CD14-positive monocyte (primary cell): ENCODE data around the gene CARD19. TPM values are rescaled to one million over a fixed set of nuclear protein-coding genes. Genes with fewer than 3 reads are reported as not detected.

Experiments
- DNase-seq, 3 donors: peaks; one replicate each; pipeline ENCODE4 v3.0.0-alpha.2; 2011 to 2022
- H2AFZ ChIP-seq: 2 replicates; pipeline ENCODE4 v1.6.0; 2012; ENCODE audit warnings: mild to moderate bottlenecking, low read depth, low read length, inconsistent platforms; ENCODE audit not compliant: insufficient read depth, poor library complexity, severe bottlenecking
- H3K27ac ChIP-seq, 2 donors: 1 replicate in 1 of 2; 2 replicates in 1 of 2; pipeline ENCODE4 v1.5.1; 2012 to 2013; ENCODE audit warnings: low read length in 2 of 2, control low read depth in 1 of 2, inconsistent platforms in 1 of 2, low read depth in 1 of 2, mild to moderate bottlenecking in 1 of 2
- H3K27me3 ChIP-seq, 2 donors: one replicate each; pipeline versions ENCODE4 v1.6.0 to v1.6.1; 2011 to 2013; ENCODE audit warnings: low read length in 2 of 2; ENCODE audit not compliant: control insufficient read depth in 2 of 2, insufficient read depth in 2 of 2
- H3K36me3 ChIP-seq, 2 donors: replicated peaks in 1 of 2; 1 replicate in 1 of 2; 2 replicates in 1 of 2; pipeline versions ENCODE4 v1.5.1 to v1.6.1; 2012 to 2013; ENCODE audit warnings: low read length in 2 of 2, control low read depth in 1 of 2, inconsistent platforms in 1 of 2, mild to moderate bottlenecking in 1 of 2; ENCODE audit not compliant: insufficient read depth in 2 of 2, control insufficient read depth in 1 of 2
- H3K4me1 ChIP-seq, 2 donors: 1 replicate in 1 of 2; 2 replicates in 1 of 2; pipeline versions ENCODE4 v1.5.1 to v1.6.1; 2012 to 2013; ENCODE audit warnings: low read length in 2 of 2, control low read depth in 1 of 2, inconsistent platforms in 1 of 2, mild to moderate bottlenecking in 1 of 2, moderate library complexity in 1 of 2; ENCODE audit not compliant: insufficient read depth in 2 of 2, control insufficient read depth in 1 of 2
- H3K4me2 ChIP-seq: replicated peaks from 2 replicates; pipeline ENCODE3; 2012; ENCODE audit warnings: low read length, moderate library complexity, mild to moderate bottlenecking; ENCODE audit not compliant: poor library complexity, severe bottlenecking; ENCODE audit errors: extremely low read depth
- H3K4me3 ChIP-seq, 3 experiments: fragments of 200-600 bp in 1 of 3; sonication (generic) in 1 of 3; replicated peaks in 1 of 3; 1 replicate in 2 of 3; 2 replicates in 1 of 3; pipeline ENCODE4 v1.5.1; 2011 to 2013; ENCODE audit warnings: low read length in 3 of 3, mild to moderate bottlenecking in 3 of 3, control low read depth in 2 of 3, low read depth in 2 of 3, inconsistent platforms in 1 of 3, moderate library complexity in 1 of 3
- H3K79me2 ChIP-seq: 2 replicates; pipeline ENCODE4 v1.6.0; 2012; ENCODE audit warnings: mild to moderate bottlenecking, control low read depth, inconsistent platforms, low read length, moderate library complexity; ENCODE audit not compliant: insufficient read depth
- H3K9ac ChIP-seq: 2 replicates; pipeline ENCODE4 v1.6.0; 2017; ENCODE audit warnings: low read length, mild to moderate bottlenecking; ENCODE audit not compliant: insufficient read depth, poor library complexity, severe bottlenecking
- H3K9me3 ChIP-seq, 2 donors: replicated peaks in 1 of 2; 1 replicate in 1 of 2; 2 replicates in 1 of 2; pipeline versions ENCODE4 v1.5.1 to v1.6.1; 2012 to 2013; ENCODE audit warnings: low read length in 2 of 2, control low read depth in 1 of 2; ENCODE audit not compliant: control insufficient read depth in 1 of 2, insufficient read depth in 1 of 2
- H4K20me1 ChIP-seq: 2 replicates; pipeline ENCODE4 v1.6.0; 2012; ENCODE audit warnings: mild to moderate bottlenecking, low read length, control low read depth, moderate library complexity; ENCODE audit not compliant: insufficient read depth
- H3K27ac Mint-ChIP-seq, 7 donors: one replicate each; pipeline ENCODE4 v1.8.0; 2020; ENCODE audit warnings: mild to moderate bottlenecking in 7 of 7, mixed read lengths in 7 of 7, moderate library complexity in 6 of 7, inconsistent platforms in 2 of 7
- H3K27me3 Mint-ChIP-seq, 3 donors: one replicate each; pipeline ENCODE4 v1.8.0; 2021 to 2022; ENCODE audit warnings: low read depth in 3 of 3, mild to moderate bottlenecking in 3 of 3, mixed read lengths in 3 of 3, moderate library complexity in 3 of 3, inconsistent platforms in 1 of 3
- H3K36me3 Mint-ChIP-seq, 2 donors: one replicate each; pipeline ENCODE4 v1.8.0; 2020; ENCODE audit warnings: mixed read lengths in 2 of 2, inconsistent platforms in 1 of 2, mild to moderate bottlenecking in 1 of 2
- H3K4me1 Mint-ChIP-seq: one replicate; pipeline ENCODE4 v1.8.0; 2020; ENCODE audit warnings: mild to moderate bottlenecking, mixed read lengths
- H3K4me3 Mint-ChIP-seq, 2 donors: one replicate each; pipeline ENCODE4 v1.8.0; 2020; ENCODE audit warnings: mild to moderate bottlenecking in 2 of 2, mixed read lengths in 2 of 2, moderate library complexity in 1 of 2
- H3K9me3 Mint-ChIP-seq, 7 donors: one replicate each; pipeline ENCODE4 v1.8.0; 2020 to 2022; ENCODE audit warnings: mixed read lengths in 7 of 7, mild to moderate bottlenecking in 6 of 7, moderate library complexity in 6 of 7, inconsistent platforms in 2 of 7
- CTCF ChIP-seq: fragments of 200-600 bp; IDR thresholded peaks from one replicate; pipeline ENCODE4 v1.8.0; 2022; ENCODE audit warnings: antibody characterized with exemption, mild to moderate bottlenecking
- WGBS: methylation state at CpG from one replicate; pipeline ENCODE4 v1.1.5; 2013; ENCODE audit warnings: missing lambda C conversion rate; ENCODE audit not compliant: insufficient coverage; 5-methylcytosine and 5-hydroxymethylcytosine counted together
- intact Hi-C, 2 donors: fragments of 100-400 bp; cut with micrococcal nuclease; formaldehyde crosslinking; loops; one replicate each; pipeline versions ENCODE4 v1.15.0 to v1.15.1; 2023
- polyA plus RNA-seq, 3 donors: library from polyadenylated mRNA; depleted of rRNA in 1 of 3; unstranded in 2 of 3; stranded (reverse) in 1 of 3; fragments of 300-500 nt in 2 of 3; fragments of >200 nt in 1 of 3; fragmentation: Illumina TruSeq in 2 of 3; gene quantifications; 1 replicate in 2 of 3; 2 replicates in 1 of 3; pipeline ENCODE4 v1.2.3, GENCODE V29; 2012 to 2021

The CARD19 gene
- polyA plus RNA-seq, 3 donors: 130 to 506 (median 137) TPM

DNA sequence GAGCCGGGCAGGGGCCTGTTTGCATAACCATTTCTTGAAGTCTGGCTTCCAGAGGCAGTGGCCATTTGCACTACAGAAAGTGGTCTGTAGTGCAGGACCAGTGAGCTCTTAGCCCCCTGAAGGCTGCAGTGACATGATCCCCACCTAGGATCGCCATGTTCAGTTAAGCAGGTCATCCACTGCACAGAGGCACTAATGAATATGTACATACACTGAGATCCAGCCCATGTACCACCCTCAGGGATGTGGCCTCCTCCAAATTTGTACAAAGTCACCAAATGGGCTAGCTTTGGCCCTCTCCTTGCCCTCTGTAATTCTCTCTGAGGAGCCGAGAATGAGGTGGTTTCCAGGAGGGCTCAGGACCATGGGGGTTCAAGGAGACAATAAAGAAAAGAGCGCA lies 45.8 kb upstream of the CARD19 start:
- 90% methylated on average over 1 of the region's 4 CpGs for WGBS
- no peak overlapping the region for H3K4me3 Mint-ChIP-seq
- intact Hi-C loops: no loop called here

DNA sequence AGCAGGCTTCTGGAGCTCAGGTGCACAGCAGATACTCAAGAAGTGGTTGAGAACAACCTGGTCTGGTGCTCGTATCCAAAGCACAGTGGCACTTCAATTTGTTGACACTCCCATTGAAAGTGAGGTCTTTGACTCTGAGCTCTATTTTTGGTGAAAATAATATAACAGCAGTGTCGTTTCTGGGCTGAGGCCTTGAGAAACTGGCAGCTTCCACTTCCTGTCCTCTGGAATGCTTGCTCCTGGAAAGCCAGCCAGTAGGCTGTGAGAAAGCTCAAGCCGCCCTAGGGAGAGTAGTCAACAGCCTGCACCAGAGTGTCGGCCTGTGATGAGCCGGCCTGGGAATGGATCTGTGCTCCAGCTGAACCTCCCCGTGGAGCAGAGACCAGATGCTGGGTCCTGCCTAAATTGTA lies 44.3 kb upstream of the CARD19 start:
- H3K4me2 ChIP-seq: no peak overlapping the region
- no peaks in the 10 kb centered on the region for H3K36me3 Mint-ChIP-seq
- H3K36me3 ChIP-seq: no peaks in the 10 kb centered on the region
- peaks cover 0 to 7% (median 5%) of the 10 kb centered on the region in 3 donors for H3K27me3 Mint-ChIP-seq
- no peak overlapping the region for H3K4me3 ChIP-seq
- no peak overlapping the region for H2AFZ ChIP-seq
- peaks cover 27 to 36% of the 10 kb centered on the region in 2 donors for H3K4me1 ChIP-seq
- peaks cover 0 to 1% (median 0%) of the 10 kb centered on the region in 7 donors for H3K9me3 Mint-ChIP-seq
- H3K27me3 ChIP-seq: no peaks in the 10 kb centered on the region
- WGBS: 89% methylated on average over 6 of the region's 6 CpGs
- no peaks in the 10 kb centered on the region for H4K20me1 ChIP-seq
- intact Hi-C loops: no loop called here
- H3K27ac Mint-ChIP-seq: no peak overlapping the region
- no peak for TF ChIP-seq CTCF
- H3K4me1 Mint-ChIP-seq: peaks cover 38% of the 10 kb centered on the region
- no peak overlapping the region for H3K27ac ChIP-seq
- H3K9ac ChIP-seq: no peak overlapping the region
- no peak for DNase-seq
- H3K9me3 ChIP-seq: no peaks in the 10 kb centered on the region
- no peak overlapping the region for H3K4me3 Mint-ChIP-seq
- no peaks in the 10 kb centered on the region for H3K79me2 ChIP-seq

More for the DNA sequence above, 45.8 kb upstream of the CARD19 start:
- no peak for TF ChIP-seq CTCF
- no peaks in the 10 kb centered on the region for H3K79me2 ChIP-seq
- H3K9ac ChIP-seq: no peak overlapping the region
- DNase-seq: no peak
- no peaks in the 10 kb centered on the region for H3K27me3 ChIP-seq
- H4K20me1 ChIP-seq: no peaks in the 10 kb centered on the region
- H3K36me3 ChIP-seq: no peaks in the 10 kb centered on the region
- H2AFZ ChIP-seq: no peak overlapping the region
- peaks cover 35 to 42% of the 10 kb centered on the region in 2 donors for H3K4me1 ChIP-seq
- no peak overlapping the region for H3K4me2 ChIP-seq
- Mint-ChIP-seq H3K27me3 (peaks cover 0 to 5% (median 4%) of the 10 kb centered on the region in 3 donors), H3K27ac (no peak overlapping the region), H3K36me3 (no peaks in the 10 kb centered on the region), H3K4me1 (peaks cover 44% of the 10 kb centered on the region), H3K9me3 (peaks cover 0 to 7% (median 5%) of the 10 kb centered on the region in 7 donors)
- H3K9me3 ChIP-seq: peaks cover 0 to 7% of the 10 kb centered on the region in 2 donors
- no peak overlapping the region for H3K4me3 ChIP-seq
- no peak overlapping the region for H3K27ac ChIP-seq
